ENCODE measurements around the gene LRP8. TPM values are rescaled to one million over a fixed set of nuclear protein-coding genes. Genes with fewer than 3 reads are reported as not detected.

The LRP8 gene
- total and polyA plus RNA-seq, 9 of the 15 experiments (the other 6 are each of a cell fraction or from before 2014, with no cell fraction given): 7.1 to 56.1 (median 31.3) TPM

GRCh38 chr1:53241828-53242227 is 86.0 kb downstream of the LRP8 start:
- Histone ChIP-seq H3K4me1 (replicated peaks in 1 of 2; ENCODE audit: control insufficient read depth in 2 of 2, insufficient read depth in 2 of 2, low read length in 2 of 2) (peaks cover 7 to 14% of the 10 kb centered on the region in 2 experiments; a peak in 3 of 5 replicates), H3K27ac (ENCODE audit: extremely low read depth, low read depth, low read length) (no peak overlapping the region), H2AFZ (ENCODE audit: low read depth, low read length) (no peak overlapping the region), H3K79me2 (ENCODE audit: control insufficient read depth, insufficient read depth, low read length) (peaks cover 16% of the 10 kb centered on the region), H3K27me3 (ENCODE audit: control insufficient read depth in 2 of 2, insufficient read depth in 2 of 2, low read length in 2 of 2) (no peaks in the 10 kb centered on the region), H3K9me3 (replicated peaks; ENCODE audit: control insufficient read depth, insufficient read depth, low read depth, low read length) (no peaks in the 10 kb centered on the region; the same call in 1 of the 2 replicates), H3K4me3 (no peak overlapping the region), H3K4me2 (ENCODE audit: insufficient read depth, low read length) (no peak overlapping the region), H3K36me3 (ENCODE audit: control insufficient read depth, insufficient read depth, low read length) (peaks cover 15% of the 10 kb centered on the region; the same call in 2 of the 3 replicates), H4K20me1 (replicated peaks; ENCODE audit: control insufficient read depth, insufficient read depth, low read length) (0 out of 2 replicates have a peak, but pooled peaks cover 4% of the 10 kb centered on the region), H3K9ac (ENCODE audit: insufficient read depth in 1 of 2, low read depth in 2 of 2, low read length in 2 of 2) (no peak overlapping the region), H3K9me1 (ENCODE audit: control insufficient read depth, insufficient read depth, low read length) (no peaks in the 10 kb centered on the region)
- WGBS (ENCODE audit: insufficient coverage, low coverage, missing lambda C conversion rate): 39% methylated on average over 2 of the region's 2 CpGs
- intact Hi-C loops (cut with micrococcal nuclease) (no loop called here), in situ Hi-C loops (cut with MboI) (no loop called here)
- FAIRE-seq (no peak), ATAC-seq (no peak), DNase-seq (ENCODE audit: extremely low read depth in 1 of 4, low spot score in 3 of 4) (no peak)
- POLR2A ChIA-PET: no interaction called here
- BruUV-seq (replicated peaks): no TSS peak
- CTCF ChIA-PET (ENCODE audit: low intra/inter-chr PET ratio): no interaction called here
- TF ChIP-seq TRIM28 (IDR thresholded peaks at IDR 0.05): no peak
- peak; percentile 90 for TF ChIP-seq ZFP36 (IDR thresholded peaks at IDR 0.05; ENCODE audit: low read depth, low read length, partially characterized antibody)
- peak; percentile 61 for TF ChIP-seq ZNF436 (CRISPR knock-in tag; IDR thresholded peaks at IDR 0.05)
- TF ChIP-seq BCOR (IDR thresholded peaks at IDR 0.05): 0 out of 2 replicates have a peak, but pooled peaks have one; percentile 16

All from K562 (cell line).